K562 (cell line): ENCODE measurements around the gene CTRB2. TPM values are rescaled to one million over a fixed set of nuclear protein-coding genes. Genes with fewer than 3 reads are reported as not detected.

Experiments
- ATAC-seq: fragments of 200-7000 bp; cut with Tn5 transposase; 3 replicates; pipeline ENCODE4 v1.9.1; 2020; ENCODE audit warnings: moderate library complexity
- BruUV-seq: library from RNA; stranded (reverse); fragments of 400-500 nt; replicated peaks from 2 replicates; lab custom pipeline; 2021; lab: Mats Ljungman, UMichigan
- CTCF ChIA-PET: fragments of 300-600 bp; formaldehyde crosslinking; extraction: SDS; loops from one replicate; lab custom pipeline; 2021; ENCODE audit warnings: low intra/inter-chr PET ratio; lab: Yijun Ruan, JAX
- POLR2A ChIA-PET: fragments of 300-600, 350-650 bp; sonication (Branson Sonifier 250); formaldehyde crosslinking; extraction: SDS; loops from one replicate; lab custom pipeline; 2021; ENCODE audit warnings: antibody characterized with exemption, inconsistent platforms; lab: Yijun Ruan, JAX
- DNase-seq, 4 experiments: peaks; one replicate each; pipeline versions ENCODE4 v3.0.0 to v3.0.0-alpha.2; 2011 to 2018; ENCODE audit warnings: low spot score in 3 of 4, mixed read lengths in 3 of 4; ENCODE audit errors: extremely low read depth in 1 of 4
- FAIRE-seq: peaks from 2 replicates; lab custom pipeline; 2011; peaks lifted over from hg19 to GRCh38; lab: Jason Lieb, UNC
- H2AFZ ChIP-seq: 2 replicates; pipeline ENCODE4 v1.6.0; 2011; ENCODE audit warnings: low read depth, low read length, control low read depth, inconsistent platforms
- H3K27ac ChIP-seq: fragments of 200-600 bp; 3 replicates; pipeline ENCODE4 v1.8.0; 2011; ENCODE audit warnings: low read depth, mild to moderate bottlenecking, control low read depth, inconsistent platforms, low read length, moderate library complexity, mixed read lengths; ENCODE audit errors: extremely low read depth
- H3K27me3 ChIP-seq, 2 experiments: fragments of 300-600 bp in 1 of 2; 2 replicates in 1 of 2; 3 replicates in 1 of 2; pipeline versions ENCODE4 v1.6.0 to v1.8.0; 2011; ENCODE audit warnings: inconsistent platforms in 2 of 2, low read length in 2 of 2, mild to moderate bottlenecking in 1 of 2, mixed read lengths in 1 of 2, moderate library complexity in 1 of 2; ENCODE audit not compliant: control insufficient read depth in 2 of 2, insufficient read depth in 2 of 2
- H3K36me3 ChIP-seq: fragments of 300-600 bp; 3 replicates; pipeline ENCODE4 v1.8.0; 2011; ENCODE audit warnings: mild to moderate bottlenecking, low read length, inconsistent platforms; ENCODE audit not compliant: control insufficient read depth, insufficient read depth
- H3K4me1 ChIP-seq, 2 experiments: fragments of 200-600 bp in 1 of 2; replicated peaks in 1 of 2; 2 replicates in 1 of 2; 3 replicates in 1 of 2; pipeline versions ENCODE4 v1.5.1 to v1.8.0; 2011; ENCODE audit warnings: inconsistent platforms in 2 of 2, low read length in 2 of 2, mild to moderate bottlenecking in 1 of 2, mixed read lengths in 1 of 2, moderate library complexity in 1 of 2; ENCODE audit not compliant: control insufficient read depth in 2 of 2, insufficient read depth in 2 of 2
- H3K4me2 ChIP-seq: 2 replicates; pipeline ENCODE4 v1.6.1; 2011; ENCODE audit warnings: low read length, control low read depth, inconsistent platforms, mixed read lengths; ENCODE audit not compliant: insufficient read depth
- H3K4me3 ChIP-seq: fragments of 200-600 bp; sonication (generic), shearing (Covaris generic); 2 replicates; pipeline ENCODE4 v1.5.1; 2016; ENCODE audit warnings: control low read depth, inconsistent platforms
- H3K79me2 ChIP-seq: fragments of 200-600 bp; 3 replicates; pipeline ENCODE4 v1.8.0; 2011; ENCODE audit warnings: low read length, inconsistent platforms; ENCODE audit not compliant: control insufficient read depth, insufficient read depth
- H3K9ac ChIP-seq, 2 experiments: 2 replicates each; pipeline versions ENCODE4 v1.6.0 to v1.6.1; 2011; ENCODE audit warnings: low read depth in 2 of 2, low read length in 2 of 2, control low read depth in 1 of 2, inconsistent platforms in 1 of 2, mild to moderate bottlenecking in 1 of 2, mixed read lengths in 1 of 2; ENCODE audit not compliant: insufficient read depth in 1 of 2
- H3K9me1 ChIP-seq: one replicate; pipeline ENCODE4 v1.6.0; 2011; ENCODE audit warnings: inconsistent platforms, mild to moderate bottlenecking, low read length, moderate library complexity; ENCODE audit not compliant: control insufficient read depth, insufficient read depth
- H3K9me3 ChIP-seq: replicated peaks from 2 replicates; pipeline ENCODE4 v1.5.1; 2011; ENCODE audit warnings: low read depth, low read length, inconsistent platforms; ENCODE audit not compliant: control insufficient read depth, insufficient read depth
- H4K20me1 ChIP-seq: replicated peaks from 2 replicates; pipeline ENCODE4 v1.6.1; 2011; ENCODE audit warnings: low read length, inconsistent platforms, mixed read lengths; ENCODE audit not compliant: control insufficient read depth, insufficient read depth
- RAD21 ChIP-seq, 2 experiments: fragments of 250-450 bp in 1 of 2; fragments of 450-650 bp in 1 of 2; sonication (Bioruptor Pico) in 1 of 2; formaldehyde crosslinking in 1 of 2; IDR thresholded peaks in 1 of 2; conservative IDR thresholded peaks in 1 of 2; 2 replicates each; pipeline versions ENCODE4 v1.4.0 to v1.8.0; 2020 to 2022; ENCODE audit warnings: mild to moderate bottlenecking in 2 of 2, moderate library complexity in 1 of 2
- TRIM28 ChIP-seq: fragments of 450-650 bp; IDR thresholded peaks from 2 replicates; pipeline ENCODE4 v1.6.1; 2017
- ZBTB33 ChIP-seq: sonication (generic); formaldehyde crosslinking; IDR thresholded peaks from 2 replicates; pipeline ENCODE4 v1.8.1; 2023; ENCODE audit warnings: mild to moderate bottlenecking, missing genetic modification reagents
- WGBS: fragments of 100-300 bp; shearing (Covaris generic); methylation state at CpG from one replicate; pipeline ENCODE4 v1.1.6; 2016; ENCODE audit warnings: low coverage, mixed read lengths; ENCODE audit not compliant: insufficient coverage; ENCODE audit errors: missing lambda C conversion rate; 5-methylcytosine and 5-hydroxymethylcytosine counted together
- in situ Hi-C: fragments of 300-500 bp; cut with MboI; formaldehyde crosslinking; loops from 4 replicates; pipeline ENCODE4 v1.15.0; 2018; ENCODE audit warnings: inconsistent platforms, mixed read lengths
- intact Hi-C: fragments of 100-400 bp; cut with micrococcal nuclease; formaldehyde crosslinking; loops from 2 replicates; pipeline ENCODE4 v1.14.2; 2022
- polyA plus RNA-seq, 8 experiments: library from polyadenylated mRNA; depleted of rRNA in 4 of 8; stranded (reverse) in 5 of 8; unstranded in 3 of 8; fragments of >200 nt; fragmentation: Nextera tagmentation in 2 of 8; fragmentation: Illumina TruSeq in 1 of 8; extraction: Ambion mirVana in 2 of 8; extraction: Trizol in 1 of 8; gene quantifications; 2 replicates each; pipeline versions ENCODE4 v1.2.1 to v1.2.3, GENCODE V29; 2011 to 2014; ENCODE audit warnings: inconsistent platforms in 1 of 8, missing spikeins in 1 of 8
- total RNA-seq, 7 experiments: library from RNA; depleted of rRNA in 6 of 7; stranded (reverse); fragments of >200 nt in 6 of 7; fragmentation: Illumina TruSeq in 2 of 7; extraction: Trizol in 2 of 7; gene quantifications; 2 replicates each; pipeline versions ENCODE4 v1.2.1 to v1.2.3, GENCODE V29; 2011 to 2021; ENCODE audit warnings: low replicate concordance in 1 of 7
- TF ChIP-seq, protein P1 (sequence below): fragments of 450-650 bp; IDR thresholded peaks from 2 replicates; pipeline ENCODE4 v1.6.1; 2018; ENCODE audit warnings: mild to moderate bottlenecking, low read depth; ENCODE audit not compliant: partially characterized antibody
- TF ChIP-seq, protein P2 (sequence below), 3 experiments: IDR thresholded peaks in 2 of 3; conservative IDR thresholded peaks in 1 of 3; 2 replicates each; pipeline ENCODE4 v1.5.1; 2011 to 2012; ENCODE audit warnings: low read length in 3 of 3, mild to moderate bottlenecking in 3 of 3, control low read depth in 2 of 3, improper control_type of control experiment in 1 of 3, inconsistent platforms in 1 of 3, low read depth in 1 of 3, mixed read lengths in 1 of 3, moderate library complexity in 1 of 3; ENCODE audit not compliant: insufficient read depth in 2 of 3

The CTRB2 gene
- total and polyA plus RNA-seq, 9 of the 15 experiments (the other 6 are each of a cell fraction or from before 2014, with no cell fraction given): 5.1 TPM; not detected in 8

DNA sequence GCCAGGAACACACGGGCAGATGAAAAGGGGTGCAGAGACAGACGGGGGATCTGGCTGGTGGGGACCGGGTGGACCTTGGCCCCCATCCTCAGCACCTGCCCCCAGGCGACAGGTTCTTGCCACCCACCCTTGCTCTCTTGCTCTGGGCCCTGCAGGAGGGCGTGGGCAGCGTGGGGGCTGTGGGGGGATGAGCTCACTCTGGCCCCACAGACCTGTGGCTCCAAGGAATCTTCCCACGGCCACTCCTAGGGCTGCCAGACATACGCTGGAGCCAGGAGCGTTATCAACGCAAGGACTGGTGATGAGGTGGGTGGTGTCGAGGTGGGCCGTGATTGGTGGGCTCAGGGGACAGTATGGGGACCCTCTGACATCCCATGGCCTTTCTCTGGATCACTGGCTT is 18.1 kb upstream of the CTRB2 start (continued):
- TF ChIP-seq ZBTB33 (CRISPR knock-in tag): no peak
- TF ChIP-seq, protein P1, sequence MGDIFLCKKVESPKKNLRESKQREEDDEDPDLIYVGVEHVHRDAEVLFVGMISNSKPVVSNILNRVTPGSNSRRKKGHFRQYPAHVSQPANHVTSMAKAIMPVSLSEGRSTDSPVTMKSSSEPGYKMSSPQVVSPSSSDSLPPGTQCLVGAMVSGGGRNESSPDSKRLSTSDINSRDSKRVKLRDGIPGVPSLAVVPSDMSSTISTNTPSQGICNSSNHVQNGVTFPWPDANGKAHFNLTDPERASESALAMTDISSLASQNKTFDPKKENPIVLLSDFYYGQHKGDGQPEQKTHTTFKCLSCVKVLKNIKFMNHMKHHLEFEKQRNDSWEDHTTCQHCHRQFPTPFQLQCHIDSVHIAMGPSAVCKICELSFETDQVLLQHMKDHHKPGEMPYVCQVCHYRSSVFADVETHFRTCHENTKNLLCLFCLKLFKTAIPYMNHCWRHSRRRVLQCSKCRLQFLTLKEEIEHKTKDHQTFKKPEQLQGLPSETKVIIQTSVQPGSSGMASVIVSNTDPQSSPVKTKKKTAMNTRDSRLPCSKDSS: no peak
- TF ChIP-seq, all 486 proteins: peak for 0

- Histone ChIP-seq H3K4me3 (no peak overlapping the region), H3K4me1 (peaks cover 0 to 22% of the 10 kb centered on the region in 2 experiments; a peak in 1 of 5 replicates), H3K27ac (no peak overlapping the region), H4K20me1 (0 out of 2 replicates have a peak, but pooled peaks cover 10% of the 10 kb centered on the region), H3K9me1 (no peaks in the 10 kb centered on the region), H3K36me3 (0 out of 3 replicates have a peak, but pooled peaks cover 2% of the 10 kb centered on the region), H3K79me2 (no peaks in the 10 kb centered on the region), H3K27me3 (peaks cover 8 to 13% of the 10 kb centered on the region in 2 experiments; a peak in 3 of 5 replicates), H3K9me3 (no peaks in the 10 kb centered on the region), H2AFZ (no peak overlapping the region), H3K9ac (no peak overlapping the region), H3K4me2 (no peak overlapping the region)
- peak; percentile 56 for ATAC-seq
- WGBS: 9% methylated on average over 13 of the region's 20 CpGs
- no peak for FAIRE-seq
- POLR2A ChIA-PET: interaction anchor here (0.6 to 0.7 kb wide), 2 partner anchors 12 to 25 kb away, joined by 3 read pairs; no protein-coding TSS in a partner anchor
- in situ Hi-C loops (loop anchor here (25.0 kb wide), 1 partner anchor 1963 kb away; the partner anchor contains the start of genes MON1B and SYCE1L), intact Hi-C loops (loop anchor here (2.0 kb wide), 1 partner anchor 18 kb away; the partner anchor contains the start of gene CTRB2)
- no TSS peak for BruUV-seq
- TF ChIP-seq, protein P2, sequence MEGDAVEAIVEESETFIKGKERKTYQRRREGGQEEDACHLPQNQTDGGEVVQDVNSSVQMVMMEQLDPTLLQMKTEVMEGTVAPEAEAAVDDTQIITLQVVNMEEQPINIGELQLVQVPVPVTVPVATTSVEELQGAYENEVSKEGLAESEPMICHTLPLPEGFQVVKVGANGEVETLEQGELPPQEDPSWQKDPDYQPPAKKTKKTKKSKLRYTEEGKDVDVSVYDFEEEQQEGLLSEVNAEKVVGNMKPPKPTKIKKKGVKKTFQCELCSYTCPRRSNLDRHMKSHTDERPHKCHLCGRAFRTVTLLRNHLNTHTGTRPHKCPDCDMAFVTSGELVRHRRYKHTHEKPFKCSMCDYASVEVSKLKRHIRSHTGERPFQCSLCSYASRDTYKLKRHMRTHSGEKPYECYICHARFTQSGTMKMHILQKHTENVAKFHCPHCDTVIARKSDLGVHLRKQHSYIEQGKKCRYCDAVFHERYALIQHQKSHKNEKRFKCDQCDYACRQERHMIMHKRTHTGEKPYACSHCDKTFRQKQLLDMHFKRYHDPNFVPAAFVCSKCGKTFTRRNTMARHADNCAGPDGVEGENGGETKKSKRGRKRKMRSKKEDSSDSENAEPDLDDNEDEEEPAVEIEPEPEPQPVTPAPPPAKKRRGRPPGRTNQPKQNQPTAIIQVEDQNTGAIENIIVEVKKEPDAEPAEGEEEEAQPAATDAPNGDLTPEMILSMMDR (IDR thresholded peaks at IDR 0.05 in 2 of 3, conservative IDR thresholded peaks at IDR 0.05 in 1 of 3; ENCODE audit: insufficient read depth in 2 of 3, low read depth in 1 of 3, low read length in 3 of 3): 0 out of 6 replicates have a peak, but pooled peaks have one; percentile 11 to 21 (median 19)
- TF ChIP-seq RAD21 (CRISPR knock-in tag; conservative IDR thresholded peaks at IDR 0.05 in 1 of 2, IDR thresholded peaks at IDR 0.05 in 1 of 2): peak in 1 of 2 experiments; percentile 43; a peak in 2 of 4 replicates
- no peak for TF ChIP-seq TRIM28
- DNase-seq: no peak
- CTCF ChIA-PET: no interaction called here
Measured at GRCh38 chr16:75224306-75225082, 17.5 kb upstream of the CTRB2 start.
